ENCODE results near the gene CEP43. TPM values are rescaled to one million over a fixed set of nuclear protein-coding genes. Genes with fewer than 3 reads are reported as not detected.

Gene CEP43
- total RNA-seq, 4 donors from 2014 or later = 4.4 to 8.3 (median 5.9) TPM

DNA sequence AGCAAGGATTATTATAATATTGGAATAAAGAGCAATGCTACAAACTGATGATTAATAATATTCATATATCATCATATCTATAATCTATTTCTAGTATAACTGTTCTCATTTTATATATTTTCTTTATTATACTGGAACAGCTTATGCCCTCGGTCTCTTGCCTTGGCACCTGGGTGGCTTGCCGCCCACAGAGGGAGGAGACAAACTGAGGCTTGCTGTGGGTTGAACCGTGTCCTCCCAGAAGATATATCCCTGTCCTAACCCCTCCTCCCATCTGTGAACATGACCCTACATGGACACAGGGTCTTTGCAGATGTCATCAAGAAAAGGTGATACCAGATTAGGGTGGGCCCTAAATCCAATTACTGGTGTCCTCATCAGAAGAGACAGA lies 47.5 kb upstream of the CEP43 start:
- peaks cover 0 to 12% of the 10 kb centered on the region in 2 donors for H3K4me1 ChIP-seq
- ATAC-seq = no peak
- in situ Hi-C loops (cut with MboI; ENCODE audit: low sequenced_read_pairs in 4 of 4) = no loop called here

DNA sequence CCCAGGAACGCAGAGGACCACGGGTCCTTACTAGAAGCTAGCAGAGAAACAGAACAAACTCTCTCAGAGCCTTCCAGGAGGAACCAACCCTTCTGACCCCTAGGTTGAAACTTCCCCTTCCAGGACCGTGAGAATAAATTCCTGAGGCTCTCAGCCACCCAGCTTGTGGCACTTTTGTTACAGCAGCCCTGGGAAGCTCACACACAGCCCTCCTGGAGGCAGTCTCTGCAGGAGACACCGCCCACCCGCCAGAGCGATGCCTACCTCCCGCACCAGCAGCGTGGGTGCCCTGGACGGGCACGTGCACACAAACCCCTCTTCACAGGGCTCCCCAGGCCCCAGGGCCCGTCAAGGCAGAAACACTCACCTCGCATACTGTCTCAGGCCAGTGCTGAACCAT lies 47.1 kb upstream of the CEP43 start:
- H3K4me3 ChIP-seq = no peak overlapping the region
- H3K4me1 ChIP-seq = peaks cover 0 to 16% of the 10 kb centered on the region in 2 donors
- H3K27me3 ChIP-seq = no peaks in the 10 kb centered on the region
- DNase-seq (no peak), ATAC-seq (no peak)
- H3K27ac ChIP-seq = no peak overlapping the region
- in situ Hi-C loops (cut with MboI; ENCODE audit: low sequenced_read_pairs in 4 of 4) (no loop called here), intact Hi-C loops (cut with DNase I; ENCODE audit: low total_unique reads) (loop anchor here (10.0 kb wide), 1 partner anchor 167 kb away; no protein-coding TSS in a partner anchor)
- no peaks in the 10 kb centered on the region for H3K9me3 ChIP-seq
- H3K36me3 ChIP-seq = no peaks in the 10 kb centered on the region
- TF ChIP-seq POLR2A (IDR thresholded peaks at IDR 0.05) = no peak
- TF ChIP-seq, protein P1, sequence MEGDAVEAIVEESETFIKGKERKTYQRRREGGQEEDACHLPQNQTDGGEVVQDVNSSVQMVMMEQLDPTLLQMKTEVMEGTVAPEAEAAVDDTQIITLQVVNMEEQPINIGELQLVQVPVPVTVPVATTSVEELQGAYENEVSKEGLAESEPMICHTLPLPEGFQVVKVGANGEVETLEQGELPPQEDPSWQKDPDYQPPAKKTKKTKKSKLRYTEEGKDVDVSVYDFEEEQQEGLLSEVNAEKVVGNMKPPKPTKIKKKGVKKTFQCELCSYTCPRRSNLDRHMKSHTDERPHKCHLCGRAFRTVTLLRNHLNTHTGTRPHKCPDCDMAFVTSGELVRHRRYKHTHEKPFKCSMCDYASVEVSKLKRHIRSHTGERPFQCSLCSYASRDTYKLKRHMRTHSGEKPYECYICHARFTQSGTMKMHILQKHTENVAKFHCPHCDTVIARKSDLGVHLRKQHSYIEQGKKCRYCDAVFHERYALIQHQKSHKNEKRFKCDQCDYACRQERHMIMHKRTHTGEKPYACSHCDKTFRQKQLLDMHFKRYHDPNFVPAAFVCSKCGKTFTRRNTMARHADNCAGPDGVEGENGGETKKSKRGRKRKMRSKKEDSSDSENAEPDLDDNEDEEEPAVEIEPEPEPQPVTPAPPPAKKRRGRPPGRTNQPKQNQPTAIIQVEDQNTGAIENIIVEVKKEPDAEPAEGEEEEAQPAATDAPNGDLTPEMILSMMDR (IDR thresholded peaks at IDR 0.05 in 4 of 5, conservative IDR thresholded peaks at IDR 0.05 in 1 of 5) = no peak

More for the DNA sequence above, 47.5 kb upstream of the CEP43 start:
- H3K27ac ChIP-seq = no peak overlapping the region
- no peaks in the 10 kb centered on the region for H3K9me3 ChIP-seq
- TF ChIP-seq POLR2A (IDR thresholded peaks at IDR 0.05) = no peak
- TF ChIP-seq, protein P1 (IDR thresholded peaks at IDR 0.05 in 4 of 5, conservative IDR thresholded peaks at IDR 0.05 in 1 of 5) = no peak
- H3K36me3 ChIP-seq = no peaks in the 10 kb centered on the region
- no peak overlapping the region for H3K4me3 ChIP-seq
- H3K27me3 ChIP-seq = no peaks in the 10 kb centered on the region
- intact Hi-C loops (cut with DNase I; ENCODE audit: low total_unique reads) = loop anchor here (10.0 kb wide), 1 partner anchor 167 kb away; no protein-coding TSS in a partner anchor
- no peak for DNase-seq

DNA sequence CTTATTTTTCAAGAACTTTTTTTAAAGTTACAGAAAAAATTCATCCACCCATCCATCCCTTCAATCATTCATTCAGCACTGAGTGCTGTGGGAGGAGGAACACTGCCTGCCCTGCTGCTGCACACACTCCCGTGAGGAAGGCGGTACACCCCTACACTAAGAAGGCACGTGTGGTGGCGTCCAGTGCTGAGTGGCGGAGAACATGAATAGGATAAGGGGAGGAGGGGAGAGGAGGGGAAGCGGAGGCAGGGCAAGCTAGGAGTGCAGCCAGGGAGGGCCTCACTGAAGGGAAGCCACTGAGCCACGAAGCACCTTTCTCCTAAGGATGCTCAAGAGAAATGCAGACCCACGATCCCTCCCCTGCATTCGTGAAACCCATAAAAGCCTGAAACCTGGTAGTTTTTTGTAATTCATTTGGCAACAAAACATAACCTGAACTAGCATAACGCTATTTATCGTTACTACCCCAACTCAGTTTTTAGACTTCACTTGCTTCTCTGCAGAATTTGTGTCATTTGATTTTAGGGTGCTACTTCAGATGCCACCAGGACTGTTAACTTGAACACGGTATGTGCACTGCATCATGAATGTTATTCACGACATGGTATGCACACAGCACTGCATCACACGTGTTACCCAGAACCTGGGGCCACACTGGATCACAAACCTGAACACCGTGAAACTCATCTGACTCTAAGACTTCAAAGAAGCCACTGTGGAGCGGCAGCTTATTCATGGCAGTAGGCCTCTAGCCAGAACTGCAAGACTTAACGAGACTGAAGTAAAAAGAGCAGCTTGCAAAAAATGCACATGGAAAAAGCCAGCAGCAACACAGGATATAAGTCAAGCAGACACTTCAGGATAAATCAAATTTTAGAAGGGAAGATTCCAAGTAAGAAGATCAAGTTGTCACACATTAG lies 46.4 kb upstream of the CEP43 start:
- Histone ChIP-seq H3K4me1 (peaks cover 0 to 18% of the 10 kb centered on the region in 2 donors), H3K9me3 (no peaks in the 10 kb centered on the region), H3K4me3 (no peak overlapping the region), H3K27me3 (no peaks in the 10 kb centered on the region), H3K36me3 (no peaks in the 10 kb centered on the region), H3K27ac (no peak overlapping the region)
- intact Hi-C loops (cut with DNase I; ENCODE audit: low total_unique reads) (loop anchor here (10.0 kb wide), 1 partner anchor 168 kb away; no protein-coding TSS in a partner anchor), in situ Hi-C loops (cut with MboI; ENCODE audit: low sequenced_read_pairs in 4 of 4) (no loop called here)
- no peak for ATAC-seq
- no peak for TF ChIP-seq POLR2A (IDR thresholded peaks at IDR 0.05)
- TF ChIP-seq, protein P1 (IDR thresholded peaks at IDR 0.05 in 4 of 5, conservative IDR thresholded peaks at IDR 0.05 in 1 of 5) = no peak
- no peak for DNase-seq

DNA sequence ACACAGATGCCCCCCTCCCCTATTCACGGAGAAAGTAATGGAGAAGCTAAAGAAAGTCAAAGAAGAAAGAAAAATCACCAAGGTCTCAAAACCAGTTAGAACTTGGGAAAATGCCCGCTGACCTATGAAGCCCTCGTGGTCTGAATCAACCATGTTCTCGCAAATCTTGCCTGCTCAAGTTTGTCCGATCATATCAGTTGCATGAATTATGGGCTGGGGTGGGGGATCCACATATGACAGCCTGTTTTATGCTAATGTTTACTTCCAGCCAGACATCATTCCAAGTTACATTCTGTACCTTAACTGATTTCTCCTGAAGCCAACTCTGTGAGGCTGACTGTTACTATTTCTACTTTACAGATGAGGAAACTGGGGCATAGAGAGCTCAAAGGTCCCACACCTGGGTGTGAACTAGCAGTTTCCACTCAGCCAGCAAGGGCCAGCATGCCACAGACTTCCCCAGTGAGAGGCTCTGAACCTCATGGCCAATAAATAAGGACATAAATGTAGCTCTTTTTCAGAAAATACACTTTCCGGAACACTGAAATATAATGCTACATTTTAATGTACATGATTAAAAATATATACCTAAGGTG lies 45.0 kb upstream of the CEP43 start:
- no peaks in the 10 kb centered on the region for H3K36me3 ChIP-seq
- no peaks in the 10 kb centered on the region for H3K27me3 ChIP-seq
- ATAC-seq (no peak), DNase-seq (no peak)
- intact Hi-C loops (cut with DNase I; ENCODE audit: low total_unique reads) (loop anchor here (10.0 kb wide), 1 partner anchor 169 kb away; no protein-coding TSS in a partner anchor), in situ Hi-C loops (cut with MboI; ENCODE audit: low sequenced_read_pairs in 4 of 4) (no loop called here)
- H3K4me1 ChIP-seq = peaks cover 0 to 18% of the 10 kb centered on the region in 2 donors
- no peaks in the 10 kb centered on the region for H3K9me3 ChIP-seq
- TF ChIP-seq, protein P1 (IDR thresholded peaks at IDR 0.05 in 4 of 5, conservative IDR thresholded peaks at IDR 0.05 in 1 of 5) = no peak
- no peak for TF ChIP-seq POLR2A (IDR thresholded peaks at IDR 0.05)
- no peak overlapping the region for H3K27ac ChIP-seq
- H3K4me3 ChIP-seq = no peak overlapping the region
